Adrenal gland (tissue), 12 donors: ENCODE data around the gene PCBD2. TPM values are rescaled to one million over a fixed set of nuclear protein-coding genes. Genes with fewer than 3 reads are reported as not detected.

Source experiments
- DNase-seq, 7 donors: peaks; one replicate each; pipeline ENCODE4 v3.0.0-alpha.2; 2019 to 2020
- H3K27ac ChIP-seq, 5 donors: fragments of 200-600 bp; sonication (generic) in 4 of 5; 1 replicate in 3 of 5; 2 replicates in 2 of 5; pipeline versions ENCODE4 v1.5.1 to v1.8.0; 2016 to 2020; ENCODE audit warnings: mild to moderate bottlenecking in 1 of 5
- H3K27me3 ChIP-seq: fragments of 200-600 bp; 2 replicates; pipeline ENCODE4 v1.8.0; 2021
- H3K36me3 ChIP-seq, 2 donors: fragments of 200-600 bp; replicated peaks in 1 of 2; 1 replicate in 1 of 2; 2 replicates in 1 of 2; pipeline versions ENCODE4 v1.5.1 to v1.8.0; 2018 to 2022
- H3K4me1 ChIP-seq, 2 donors: fragments of 200-600 bp; replicated peaks in 1 of 2; 1 replicate in 1 of 2; 2 replicates in 1 of 2; pipeline versions ENCODE4 v1.5.1 to v1.8.0; 2018 to 2021
- H3K4me3 ChIP-seq, 4 donors: fragments of 200-600 bp; sonication (generic) in 3 of 4; one replicate each; pipeline ENCODE4 v1.5.1; 2016 to 2018
- H3K9me3 ChIP-seq, 3 donors: fragments of 200-600 bp; sonication (generic) in 1 of 3; replicated peaks in 1 of 3; 1 replicate in 2 of 3; 2 replicates in 1 of 3; pipeline versions ENCODE4 v1.5.1 to v1.8.0; 2016 to 2021
- CTCF ChIP-seq, 6 experiments: fragments of 450-650 bp in 4 of 6; fragments of 200-600 bp in 2 of 6; sonication (generic) in 1 of 6; IDR thresholded peaks; 1 replicate in 5 of 6; 2 replicates in 1 of 6; pipeline versions ENCODE4 v1.5.1 to v1.8.0; 2016 to 2021; ENCODE audit warnings: antibody characterized with exemption in 6 of 6, mild to moderate bottlenecking in 2 of 6, moderate library complexity in 1 of 6
- POLR2A ChIP-seq, 2 donors: fragments of 450-650 bp; IDR thresholded peaks; one replicate each; pipeline ENCODE4 v1.6.1; 2017; ENCODE audit warnings: antibody characterized with exemption in 2 of 2, mild to moderate bottlenecking in 2 of 2, moderate library complexity in 1 of 2
- WGBS, 4 donors: extraction: QIAGEN DNeasy Blood & Tissue Kit in 2 of 4; methylation state at CpG; one replicate each; pipeline versions ENCODE4 v1.1.5 to v1.1.7; 2013 to 2017; 5-methylcytosine and 5-hydroxymethylcytosine counted together
- intact Hi-C, 2 donors: fragments of 100-400 bp; cut with DNase I; formaldehyde crosslinking; loops; one replicate each; pipeline versions ENCODE4 v1.14.1 to v1.15.0; 2022 to 2023
- polyA plus RNA-seq, 3 donors: library from polyadenylated mRNA; stranded (reverse); fragments of 200-250 nt in 2 of 3; fragments of 350-450 nt in 1 of 3; fragmentation: Illumina TruSeq in 1 of 3; extraction: RNeasy Lipid Tissue Mini Kit (QIAGEN cat#74804) in 1 of 3; gene quantifications; one replicate each; pipeline ENCODE4 v1.2.3, GENCODE V29; 2013 to 2014
- total RNA-seq, 9 donors: library from RNA; depleted of rRNA in 4 of 9; stranded (reverse); fragments of >200 nt in 4 of 9; fragments of 120-200 nt in 1 of 9; fragmentation: NEBNext Ultra II Directional in 1 of 9; extraction: Animal tissue kit (Norgen Biotek cat#: 25700) in 1 of 9; gene quantifications; one replicate each; pipeline versions ENCODE4 v1.1.0 to v1.2.4, GENCODE V29; 2013 to 2023
- donor health status: healthy with polysubstance abuse.
- donor health status: Bipolar disorder and iron deficiency.
- donor health status: DM: yes; HTN: yes; CAD: no.
- donor health status: DM: no; HTN: no; CAD: no.
- donor health status: DM: no; HTN: no; CAD: no.
- donor health status: DM: yes; HTN: yes; CAD: no.

PCBD2 gene
- total and polyA plus RNA-seq, 12 donors: 3.9 to 19.5 (median 12.7) TPM

DNA sequence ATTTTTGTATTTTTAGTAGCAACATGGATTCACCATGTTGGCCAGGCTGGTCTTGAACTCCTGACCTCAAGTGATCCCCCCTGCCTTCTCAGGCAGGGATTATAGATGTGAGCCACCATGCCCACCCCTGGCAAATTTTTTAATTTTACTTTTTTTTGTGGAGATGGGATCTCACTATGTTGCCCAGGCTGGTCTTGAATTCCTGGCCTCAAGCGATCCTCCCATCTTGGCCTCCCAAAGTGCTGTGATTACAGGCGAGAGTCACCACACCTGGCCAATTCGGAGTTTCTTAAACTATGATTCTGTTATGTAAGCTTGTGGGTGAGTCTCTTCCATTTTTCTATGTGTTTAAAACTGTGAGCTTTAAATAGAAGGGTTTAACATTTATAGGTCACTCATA is 27.6 kb downstream of the PCBD2 start:
- WGBS, 4 donors: 98 to 99% (median 98%) methylated on average over 3 of the region's 3 CpGs
- H3K4me3 ChIP-seq: no peak overlapping the region
- TF ChIP-seq CTCF (IDR thresholded peaks at IDR 0.05) (no peak), POLR2A (IDR thresholded peaks at IDR 0.05) (no peak)
- no peak for DNase-seq
- H3K4me1 ChIP-seq: no peaks in the 10 kb centered on the region
- intact Hi-C loops: no loop called here
- no peaks in the 10 kb centered on the region for H3K9me3 ChIP-seq
- no peaks in the 10 kb centered on the region for H3K27me3 ChIP-seq
- no peak overlapping the region for H3K27ac ChIP-seq
- no peaks in the 10 kb centered on the region for H3K36me3 ChIP-seq

DNA sequence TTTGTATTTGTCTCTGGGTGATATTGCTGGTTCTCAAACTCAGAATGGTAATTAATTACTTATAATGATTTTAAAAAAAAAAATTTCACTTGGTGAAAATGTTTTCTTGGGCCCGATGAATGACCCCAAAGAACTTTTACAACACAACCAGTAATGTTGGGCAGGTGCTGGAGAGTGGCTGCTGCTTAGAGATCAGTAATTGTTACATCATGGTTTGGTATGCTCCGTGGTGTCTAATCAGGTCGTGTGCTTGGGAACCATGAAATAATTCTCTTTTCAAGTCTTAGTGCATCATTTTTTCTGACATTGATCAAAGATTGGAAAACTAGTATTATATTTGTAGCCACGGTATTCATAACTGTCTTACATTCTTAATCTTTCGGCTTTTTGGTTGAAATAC is 29.3 kb downstream of the PCBD2 start:
- intact Hi-C loops: no loop called here
- 94 to 98% (median 95%) methylated on average over 5 of the region's 5 CpGs for WGBS, 4 donors
- Histone ChIP-seq H3K27ac (no peak overlapping the region), H3K4me1 (no peaks in the 10 kb centered on the region), H3K9me3 (no peaks in the 10 kb centered on the region), H3K4me3 (no peak overlapping the region), H3K36me3 (no peaks in the 10 kb centered on the region), H3K27me3 (no peaks in the 10 kb centered on the region)
- no peak for TF ChIP-seq POLR2A (IDR thresholded peaks at IDR 0.05)
- no peak for TF ChIP-seq CTCF (IDR thresholded peaks at IDR 0.05)
- no peak for DNase-seq

- DNase-seq: no peak
- no peak overlapping the region for H3K27ac ChIP-seq
- no peaks in the 10 kb centered on the region for H3K4me1 ChIP-seq
- no peak overlapping the region for H3K4me3 ChIP-seq
- no peaks in the 10 kb centered on the region for H3K9me3 ChIP-seq
- H3K27me3 ChIP-seq: no peaks in the 10 kb centered on the region
- intact Hi-C loops: no loop called here
- no peaks in the 10 kb centered on the region for H3K36me3 ChIP-seq
- TF ChIP-seq CTCF (IDR thresholded peaks at IDR 0.05): no peak
- TF ChIP-seq POLR2A (IDR thresholded peaks at IDR 0.05): no peak
- WGBS, 4 donors: 79 to 86% (median 85%) methylated on average over 12 of the region's 12 CpGs
Observed at GRCh38 chr5:134935711-134936602, 31.0 kb downstream of the PCBD2 start.

DNA sequence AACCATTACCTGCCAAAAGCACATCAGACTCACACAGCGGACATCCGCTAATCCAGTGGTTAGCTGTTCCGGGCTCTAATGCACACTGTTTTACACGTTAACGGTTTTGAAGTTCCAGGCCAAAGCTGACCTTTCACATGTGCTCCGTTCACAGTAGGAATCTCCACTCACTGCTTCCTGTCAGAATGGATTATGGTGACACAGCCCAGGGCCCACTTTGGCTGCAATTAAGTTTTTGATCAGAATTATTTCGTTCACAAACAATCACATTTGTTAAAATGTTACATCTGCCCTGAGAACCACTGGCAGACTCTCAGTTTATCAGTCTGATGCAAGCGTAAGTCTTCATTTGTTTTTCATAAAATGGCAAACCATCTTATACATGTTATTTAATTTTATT is 32.6 kb downstream of the PCBD2 start:
- H3K27me3 ChIP-seq: no peaks in the 10 kb centered on the region
- no peak for DNase-seq
- no peak overlapping the region for H3K4me3 ChIP-seq
- no peaks in the 10 kb centered on the region for H3K9me3 ChIP-seq
- no peak overlapping the region for H3K27ac ChIP-seq
- WGBS, 4 donors: 89 to 95% (median 91%) methylated on average over 8 of the region's 8 CpGs
- no peaks in the 10 kb centered on the region for H3K36me3 ChIP-seq
- intact Hi-C loops: no loop called here
- TF ChIP-seq POLR2A (IDR thresholded peaks at IDR 0.05) (no peak), CTCF (IDR thresholded peaks at IDR 0.05) (no peak)
- no peaks in the 10 kb centered on the region for H3K4me1 ChIP-seq
